GM20431 (cell line): ENCODE data around the gene C11orf86.

Experiments
- in situ Hi-C: fragments of 300-500 bp; cut with MseI, MboI; formaldehyde crosslinking; loops from one replicate; pipeline ENCODE4 v1.15.0; 2020; ENCODE audit warnings: low sequenced_read_pairs; ENCODE audit not compliant: unreplicated experiment

The C11orf86 gene

DNA sequence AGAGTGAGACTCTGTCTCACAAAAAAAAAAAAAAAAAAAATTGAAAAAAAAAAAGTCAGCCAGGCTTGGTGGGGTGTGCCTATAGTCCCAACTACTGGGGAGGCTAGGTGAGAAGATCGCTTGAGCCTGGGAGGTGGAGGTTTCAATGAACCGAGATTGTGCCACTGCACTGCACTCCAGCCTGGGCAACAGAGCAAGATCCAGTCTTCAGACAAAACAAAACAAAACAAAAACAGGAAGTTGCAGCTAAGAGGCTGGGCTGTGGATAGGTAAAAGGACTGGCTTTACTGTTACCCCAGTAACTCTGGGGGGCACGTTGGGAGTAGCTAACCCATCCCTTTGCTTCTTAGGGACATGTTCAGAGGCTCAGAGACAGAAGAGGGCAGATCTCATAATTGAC lies 10.6 kb upstream of the C11orf86 start:
- in situ Hi-C loops: no loop called here

DNA sequence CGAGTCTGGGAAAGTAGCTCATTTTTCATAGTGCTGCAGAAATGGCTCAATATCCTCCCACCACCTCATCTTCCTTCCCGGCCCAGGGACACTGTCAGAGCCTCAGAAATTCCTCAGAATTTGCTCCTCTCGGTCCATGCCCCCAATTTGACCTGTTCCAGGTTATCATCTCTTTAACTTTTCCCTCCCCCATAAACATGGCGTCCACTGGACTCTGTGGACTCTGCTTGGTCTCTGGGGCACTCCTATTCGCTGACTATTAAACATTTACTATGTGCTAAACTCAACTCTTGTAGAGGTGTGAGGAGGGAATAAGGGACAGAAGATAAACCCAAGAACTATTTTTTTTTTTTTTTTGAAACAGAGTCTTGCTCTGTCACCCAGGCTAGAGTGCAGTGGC lies 8.8 kb upstream of the C11orf86 start:
- in situ Hi-C loops: no loop called here

DNA sequence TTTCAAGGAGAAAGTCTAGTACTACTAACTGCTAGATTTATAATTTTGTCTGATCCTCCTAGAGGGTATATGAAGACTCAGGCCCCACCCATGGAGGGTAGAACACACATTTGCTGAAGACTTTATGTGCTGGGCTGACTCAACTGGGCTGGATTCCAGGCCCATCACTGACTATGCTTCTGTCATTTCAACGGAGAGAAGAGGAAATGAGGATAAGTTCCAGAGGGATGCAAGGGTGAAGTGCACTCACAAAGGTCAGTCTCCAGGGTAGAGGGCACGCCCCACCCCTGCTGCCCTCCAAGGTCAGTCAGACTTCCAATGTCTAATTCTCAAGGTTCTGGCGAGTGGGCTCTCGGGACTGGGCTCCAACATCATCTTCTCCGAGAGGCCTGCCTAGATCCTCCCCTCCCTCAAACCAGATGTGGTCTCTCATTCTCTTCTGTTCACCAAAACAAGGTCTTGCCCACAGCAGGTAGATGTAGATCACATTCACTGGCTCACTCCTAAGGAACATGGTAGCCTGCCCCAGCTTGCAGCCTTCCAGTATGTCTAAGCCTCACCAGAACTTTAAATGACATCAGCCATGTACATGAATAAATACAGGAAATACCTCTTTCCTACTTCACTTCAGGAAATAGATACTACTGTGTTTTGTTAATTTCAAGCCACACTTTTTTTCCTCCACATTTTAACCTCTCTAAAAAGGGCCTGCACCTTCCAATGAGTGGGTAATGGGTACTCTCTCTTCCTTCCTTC lies 7.3 kb upstream of the C11orf86 start:
- in situ Hi-C loops: no loop called here

DNA sequence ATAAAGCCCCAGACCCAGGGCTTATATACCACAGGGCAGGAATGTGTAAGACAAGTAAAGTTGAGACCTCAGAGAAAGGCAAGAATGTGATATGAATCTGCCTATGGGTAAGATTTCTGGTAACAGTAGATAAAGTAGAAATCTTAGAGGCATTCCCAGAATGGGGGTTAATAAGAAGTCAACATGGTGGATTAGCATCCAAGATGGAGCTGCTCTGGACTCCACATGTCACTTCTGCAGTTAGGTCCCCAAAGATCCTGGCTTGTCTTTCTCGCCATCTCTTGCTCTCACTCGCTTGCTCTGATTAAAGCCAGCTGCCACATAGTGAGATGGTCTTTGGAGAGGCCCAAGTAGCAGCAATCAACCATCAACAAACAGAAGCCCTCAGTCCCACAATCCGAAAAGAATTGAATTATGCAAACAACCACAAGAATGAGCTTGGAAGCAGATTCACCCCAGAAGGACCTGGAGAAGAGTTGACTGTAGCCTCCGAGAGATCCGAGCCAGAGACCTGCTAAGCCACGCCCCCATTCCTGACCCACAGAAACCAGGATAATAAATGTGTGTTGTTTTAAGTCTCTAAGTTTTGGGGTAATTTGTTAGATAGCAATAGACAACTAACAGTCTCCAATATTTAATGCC lies 5.4 kb upstream of the C11orf86 start:
- in situ Hi-C loops: no loop called here

DNA sequence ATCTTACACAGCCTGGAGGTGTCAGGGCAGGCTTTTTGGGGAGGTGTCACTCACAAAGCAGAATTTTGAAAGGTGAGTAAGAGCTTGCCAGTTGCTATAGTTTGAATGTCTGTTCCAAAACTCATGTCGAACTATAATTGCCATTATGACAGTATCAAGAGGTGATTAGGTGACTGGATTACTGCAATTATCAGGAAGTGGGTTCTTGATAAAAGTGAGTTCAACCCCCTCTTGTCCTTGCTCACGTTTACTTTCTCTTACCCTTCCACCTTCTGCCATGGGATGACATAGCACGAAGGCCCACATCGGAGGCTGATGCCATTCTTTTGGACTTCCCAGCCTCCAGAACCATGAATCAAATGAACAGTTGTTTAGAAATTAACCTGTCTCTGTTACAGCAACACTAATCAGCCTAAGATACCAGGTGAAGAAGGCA lies 4.7 kb upstream of the C11orf86 start:
- in situ Hi-C loops: no loop called here

DNA sequence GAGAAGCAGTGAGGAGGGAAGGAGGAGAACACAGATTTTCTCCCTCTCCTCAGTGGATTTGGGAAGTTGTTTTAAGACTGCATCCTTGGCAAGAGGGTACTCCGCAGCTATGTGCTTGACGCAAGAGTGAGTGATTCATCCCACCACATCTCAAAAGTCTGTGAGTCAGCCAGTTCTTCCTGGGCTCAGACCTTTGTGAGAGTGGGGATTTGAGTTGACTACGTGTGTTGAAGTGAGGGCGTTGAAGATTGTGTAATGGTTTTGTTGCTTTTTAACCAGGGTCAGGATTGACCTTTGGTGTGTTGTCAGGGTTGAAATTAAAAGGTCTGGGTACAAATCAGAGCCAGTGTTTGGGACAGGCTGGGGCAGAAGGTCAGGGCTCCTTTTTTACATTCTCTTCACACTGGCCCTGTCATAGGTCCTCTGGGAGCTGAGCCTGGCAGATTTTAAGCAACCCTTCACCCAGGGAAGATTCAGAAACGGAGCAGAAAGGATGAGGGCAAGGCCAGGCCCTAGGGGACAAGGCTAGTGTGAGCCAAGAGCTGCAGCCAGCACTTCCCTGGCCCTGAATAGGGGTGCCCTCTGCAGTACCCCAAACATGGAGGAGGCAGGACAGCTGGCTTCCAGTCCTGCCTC lies 4.2 kb upstream of the C11orf86 start:
- in situ Hi-C loops: no loop called here

DNA sequence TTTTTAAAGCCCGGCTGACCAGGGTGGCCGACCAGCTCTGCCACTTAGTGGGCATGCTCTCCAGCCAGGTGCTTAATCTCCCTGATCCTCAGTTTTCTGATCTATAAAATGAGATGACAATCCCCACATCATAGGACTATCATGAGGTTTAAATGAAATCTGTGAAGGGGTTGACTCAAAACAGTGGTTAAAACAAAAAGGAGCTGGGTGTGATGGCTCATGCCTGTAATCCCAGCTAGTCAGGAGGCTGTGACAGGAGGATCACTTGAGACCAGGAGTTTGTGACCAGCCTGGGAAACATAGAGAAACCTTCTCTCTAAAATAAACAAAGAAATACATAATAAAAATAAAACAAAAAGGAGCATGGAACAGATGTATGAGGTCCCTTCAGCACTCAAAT lies 3.6 kb upstream of the C11orf86 start:
- in situ Hi-C loops: no loop called here

DNA sequence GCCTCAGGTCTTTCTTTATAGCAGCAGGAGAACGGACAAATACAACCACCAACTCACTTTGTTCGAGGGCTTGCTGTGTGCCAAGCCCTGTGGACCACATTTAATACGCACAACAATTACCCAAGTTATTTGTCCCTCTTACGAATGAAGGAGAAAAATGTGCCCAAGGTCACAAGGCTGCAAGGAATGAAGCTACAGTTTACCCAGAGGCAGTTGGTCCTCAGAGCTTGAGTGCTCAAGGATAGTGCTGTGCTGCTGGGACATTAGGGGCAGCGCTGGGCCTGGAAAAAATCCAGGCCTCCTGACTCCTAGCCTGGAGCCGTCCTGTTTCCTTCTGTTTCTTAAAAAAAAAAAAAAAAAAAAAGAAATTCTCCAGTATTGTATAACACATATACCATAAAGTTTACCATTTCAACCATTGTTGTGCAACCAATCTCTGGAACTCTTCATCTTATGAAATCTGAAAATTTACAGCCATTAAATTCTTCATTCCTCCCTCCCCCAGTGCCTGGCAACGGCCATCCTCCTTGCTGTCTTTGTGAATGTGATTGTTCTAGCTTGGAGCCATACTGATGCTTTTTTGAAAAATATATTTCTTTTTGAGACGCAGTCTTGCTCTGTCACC lies 1.0 kb upstream of the C11orf86 start:
- in situ Hi-C loops: no loop called here

DNA sequence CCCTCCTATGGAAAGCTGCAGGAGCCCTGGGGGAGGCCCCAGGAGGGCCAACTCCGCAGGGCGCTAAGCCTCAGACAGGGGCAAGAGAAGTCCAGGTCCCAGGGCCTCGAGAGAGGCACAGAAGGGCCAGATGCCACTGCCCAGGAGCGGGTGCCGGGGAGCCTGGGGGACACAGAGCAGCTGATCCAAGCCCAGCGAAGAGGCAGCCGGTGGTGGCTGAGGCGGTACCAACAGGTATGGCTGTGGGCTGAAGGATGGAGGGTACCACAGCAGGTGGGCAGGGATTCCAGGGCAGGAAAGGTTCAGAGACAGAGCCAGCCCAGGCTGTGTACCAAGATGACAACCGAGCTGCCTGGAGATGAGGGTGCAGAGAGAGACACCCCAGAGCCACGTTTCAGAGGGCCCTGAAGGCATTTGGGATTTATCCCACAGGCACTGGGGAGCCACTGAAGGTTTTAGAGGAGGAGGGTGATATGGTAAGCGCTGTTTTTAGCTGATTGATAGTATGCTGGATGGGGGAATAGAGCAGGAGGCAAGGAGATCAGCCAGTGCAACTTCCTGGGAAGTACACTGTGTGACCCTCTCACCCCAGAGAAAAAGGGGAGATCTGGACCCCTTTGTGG lies 412 bp downstream of the C11orf86 start:
- in situ Hi-C loops: no loop called here

DNA sequence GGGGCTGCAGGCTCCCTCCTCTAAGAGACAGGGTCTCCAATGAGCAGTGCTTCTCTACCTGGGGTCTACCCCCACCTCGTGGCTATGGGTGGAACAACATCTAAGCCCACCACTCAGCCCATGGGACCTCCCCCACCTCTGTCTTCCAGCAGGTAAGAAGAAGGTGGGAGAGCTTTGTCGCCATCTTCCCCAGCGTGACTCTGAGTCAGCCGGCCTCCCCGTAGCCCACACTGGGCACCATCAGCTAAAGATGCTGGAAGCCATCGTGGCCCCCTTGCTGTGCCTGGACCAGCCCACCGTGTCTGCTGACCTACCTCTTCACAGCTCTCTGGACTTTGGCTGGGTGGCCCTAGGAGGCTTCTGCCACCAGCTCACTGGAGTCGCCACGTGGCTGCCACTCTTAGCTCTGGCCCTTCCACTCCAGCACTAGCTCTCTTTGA lies 944 bp downstream of the C11orf86 start:
- in situ Hi-C loops: no loop called here

DNA sequence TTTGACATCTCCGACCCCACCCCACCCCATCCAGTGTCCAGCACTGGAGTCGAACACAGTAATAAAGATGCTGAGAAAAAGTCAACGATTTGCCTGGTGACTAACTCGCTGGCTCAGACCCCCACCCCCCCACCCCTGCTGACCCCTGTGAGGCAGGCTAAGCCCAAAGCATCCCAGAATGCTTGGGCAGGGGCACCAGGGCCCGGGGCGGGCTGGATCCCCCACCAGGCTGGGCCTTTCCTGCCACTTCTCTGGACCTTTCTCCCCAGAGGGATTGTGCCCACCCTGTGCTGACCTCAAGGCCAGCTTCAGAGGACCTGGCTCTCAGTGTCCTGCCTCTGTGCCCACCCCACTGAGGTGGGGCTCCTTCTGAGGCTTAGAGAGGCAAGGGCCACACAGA lies 1.8 kb downstream of the C11orf86 start:
- in situ Hi-C loops: no loop called here

DNA sequence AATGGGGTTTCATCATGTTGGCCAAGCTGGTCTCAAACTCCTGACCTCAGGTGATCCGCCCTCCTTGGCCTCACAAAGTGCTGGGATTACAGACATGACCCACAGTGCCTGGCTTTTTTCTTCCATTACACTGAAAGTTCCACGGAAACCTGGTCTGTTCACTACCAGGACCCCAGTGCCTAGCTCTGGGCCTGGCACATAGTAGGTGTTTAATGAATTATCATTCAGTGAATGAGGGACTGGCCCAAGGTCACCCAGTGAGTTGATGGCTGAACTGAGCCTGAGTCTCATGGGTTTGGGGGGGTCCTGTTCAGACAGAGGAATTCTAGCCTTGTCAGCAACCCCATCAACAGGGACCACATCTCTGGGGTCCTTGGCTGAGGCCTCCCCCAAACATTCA lies 3.1 kb downstream of the C11orf86 start:
- in situ Hi-C loops: no loop called here

DNA sequence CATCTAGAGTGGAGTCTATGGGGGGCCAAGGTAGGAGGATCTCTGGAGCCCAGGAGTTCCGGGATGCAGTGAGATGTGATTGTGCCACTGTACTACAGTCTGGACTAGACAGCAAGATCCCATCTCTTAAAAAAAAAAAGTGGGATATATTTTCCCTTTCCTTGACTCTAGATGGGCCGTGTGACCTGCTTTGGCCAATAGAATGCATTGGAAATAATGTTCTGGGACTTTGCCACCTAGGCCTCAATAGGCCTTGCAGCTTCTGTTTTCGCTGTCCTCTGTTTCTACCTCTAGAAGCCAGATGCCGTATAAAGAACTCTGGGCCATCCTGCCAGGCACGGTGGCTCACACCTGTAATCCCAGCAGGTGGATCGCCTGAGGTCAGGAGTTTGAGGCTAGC lies 3.6 kb downstream of the C11orf86 start:
- in situ Hi-C loops: no loop called here

DNA sequence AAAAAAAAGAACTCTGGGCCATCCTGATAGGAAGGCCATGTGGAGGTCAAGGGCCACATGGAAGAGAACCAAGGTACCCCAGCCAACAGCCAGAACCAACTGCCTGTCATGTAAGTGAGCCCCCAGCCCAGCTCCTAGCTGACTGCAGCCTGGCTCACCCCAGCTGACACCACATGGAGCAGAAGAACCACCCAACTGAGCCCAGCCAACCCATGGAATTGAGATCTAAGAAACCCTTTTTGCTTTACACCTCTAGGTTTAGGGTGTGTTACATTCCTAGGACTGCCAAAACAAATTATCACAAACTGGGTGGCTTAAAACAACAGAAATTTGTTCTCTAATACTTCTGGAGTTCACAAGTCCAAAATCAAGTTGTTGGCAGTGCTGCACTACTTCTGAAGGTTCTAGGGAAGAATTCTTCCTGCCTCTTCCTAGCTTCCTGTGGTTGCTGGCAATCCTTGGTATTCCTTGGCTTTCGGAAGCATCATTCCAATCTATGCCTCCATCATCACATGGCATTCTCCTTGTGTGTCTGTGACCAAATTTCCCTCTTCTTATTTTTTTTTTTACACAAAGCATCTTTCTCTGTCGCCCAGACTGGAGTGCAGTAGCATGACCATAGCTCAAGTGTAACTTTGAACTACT lies 4.4 kb downstream of the C11orf86 start:
- in situ Hi-C loops: no loop called here

DNA sequence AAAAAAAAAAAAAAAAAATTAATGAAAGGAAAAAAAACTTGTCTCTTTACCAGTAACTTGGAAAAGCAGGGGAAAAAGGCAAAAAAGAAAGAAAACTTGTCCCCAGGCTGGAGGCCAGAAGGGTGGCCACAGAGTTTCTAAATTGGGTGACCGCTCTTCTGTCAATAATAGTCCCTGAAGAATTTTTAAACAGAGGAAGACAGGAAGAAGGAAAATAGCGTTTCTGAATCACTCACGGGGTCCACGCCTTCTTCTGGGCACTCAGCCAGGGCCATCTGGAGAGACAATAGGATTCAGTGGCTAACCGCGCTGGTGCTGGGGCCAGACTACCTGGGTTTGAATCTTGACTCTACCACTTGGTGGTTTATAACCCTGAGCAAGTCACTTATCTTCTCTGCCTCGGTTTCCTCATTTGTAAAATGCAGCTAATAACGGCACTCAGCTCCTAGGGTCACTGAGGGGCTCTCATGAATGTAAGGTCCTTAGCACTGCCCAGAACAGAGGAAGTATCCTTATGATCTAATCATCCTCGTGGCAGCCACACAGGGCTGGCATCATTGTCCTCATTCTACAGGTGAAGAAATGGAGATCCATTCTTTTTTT lies 7.0 kb downstream of the C11orf86 start:
- in situ Hi-C loops: no loop called here

DNA sequence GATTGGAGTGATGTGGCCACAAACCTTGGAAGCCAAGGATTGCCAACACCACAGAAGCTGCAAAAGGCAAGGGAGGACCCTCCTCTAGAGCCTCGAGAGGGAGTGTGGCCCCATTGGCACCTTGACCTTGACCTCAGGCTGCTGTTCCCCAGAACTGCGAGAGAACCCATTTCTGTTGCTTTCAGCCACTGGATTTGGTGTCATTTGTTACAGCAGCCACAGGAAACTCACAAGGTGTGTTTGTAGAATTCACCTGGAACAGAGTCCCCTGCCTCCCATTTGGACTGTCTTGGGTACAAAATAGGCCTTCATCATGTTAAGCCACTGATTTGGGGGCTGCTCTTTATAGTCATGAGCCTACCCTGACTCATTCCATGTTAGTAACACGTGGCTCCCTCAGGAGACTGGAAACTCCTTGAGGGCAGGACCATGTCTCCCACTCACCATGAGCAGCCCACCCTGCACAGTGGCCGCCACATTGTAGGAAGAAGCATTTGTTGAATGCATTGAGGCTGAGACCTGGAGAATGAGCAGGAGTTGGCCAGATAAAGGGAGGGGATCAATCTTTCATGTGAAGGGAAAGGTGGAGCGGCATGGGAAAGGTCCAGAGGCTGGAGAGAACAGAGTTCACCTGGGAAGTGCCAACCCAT lies 8.3 kb downstream of the C11orf86 start:
- in situ Hi-C loops: no loop called here

DNA sequence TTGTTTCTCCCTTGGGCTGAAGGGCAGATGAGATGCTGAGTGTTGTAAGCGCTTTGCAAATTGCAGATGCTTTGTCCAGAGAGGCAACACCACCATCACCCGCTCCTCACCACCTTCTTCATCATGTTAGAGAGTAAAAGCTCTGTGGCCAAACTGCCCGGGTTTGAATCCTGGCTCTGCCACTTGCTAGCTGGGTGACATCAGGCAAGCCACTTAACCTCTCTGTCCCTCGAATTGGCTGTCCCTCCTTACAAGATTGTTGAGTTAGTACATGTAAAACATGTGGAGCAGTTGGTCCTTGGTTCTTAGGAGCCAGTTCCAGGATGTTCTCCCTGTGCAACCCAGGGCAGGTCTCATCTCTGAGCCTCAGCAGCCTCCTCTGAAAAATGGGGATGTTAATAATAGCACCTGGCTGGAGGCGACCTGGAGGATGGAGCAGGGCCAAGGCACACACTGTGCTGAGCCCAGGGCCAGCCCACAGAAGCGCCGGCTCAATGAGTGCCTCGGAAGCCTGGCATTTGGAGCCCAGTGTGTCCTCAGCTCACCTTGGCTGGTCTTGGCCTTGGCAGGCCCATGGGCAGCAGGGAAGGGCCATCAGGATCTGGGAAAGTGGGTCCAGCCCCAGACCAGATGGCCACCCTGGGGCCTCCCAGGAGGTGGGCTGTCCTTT lies 10.5 kb downstream of the C11orf86 start:
- in situ Hi-C loops: no loop called here

DNA sequence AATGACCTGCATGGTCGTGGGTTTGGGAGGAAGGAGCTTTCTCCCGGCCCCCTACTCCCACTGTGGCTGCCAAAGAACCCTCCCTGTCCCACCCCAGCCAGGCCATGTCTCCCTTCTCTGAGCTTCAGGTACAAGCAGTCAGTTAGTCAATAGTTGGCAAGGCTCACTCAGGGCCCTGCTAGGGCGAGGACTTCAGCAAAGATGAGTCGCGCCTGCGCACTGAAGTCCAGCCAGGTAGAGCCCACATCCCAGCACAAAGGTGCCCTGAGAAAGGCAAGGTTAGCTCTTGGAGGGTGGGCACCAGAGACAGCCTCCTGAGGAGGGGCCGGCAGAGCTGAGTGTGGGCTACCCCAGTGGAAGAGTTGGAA lies 11.1 kb downstream of the C11orf86 start:
- in situ Hi-C loops: no loop called here

DNA sequence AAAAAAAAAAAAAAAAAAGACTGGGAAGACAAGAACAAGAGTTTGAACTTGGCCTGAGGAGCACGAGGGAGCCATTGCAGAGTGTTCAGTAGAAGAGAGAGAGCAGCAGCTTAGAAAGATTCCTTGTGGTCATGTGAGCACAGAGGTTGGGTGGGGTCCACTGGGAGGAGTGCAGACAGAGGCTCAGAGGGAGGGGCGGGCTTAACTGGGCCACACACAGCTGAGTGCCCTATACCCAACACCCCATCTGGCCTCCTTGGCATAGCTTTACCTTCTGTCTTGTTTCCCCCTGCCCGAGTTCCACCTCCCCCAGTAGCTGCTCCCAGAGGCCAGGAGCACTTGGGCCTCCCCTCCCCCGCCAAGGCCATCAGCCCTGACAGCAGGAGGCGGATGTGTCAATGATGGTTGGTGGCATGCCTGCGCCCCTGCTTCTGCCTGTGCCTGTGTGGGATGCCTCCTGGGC lies 12.1 kb downstream of the C11orf86 start:
- in situ Hi-C loops: no loop called here
